UCSD-AML1 (cell line): ENCODE results near the gene SHISA5.
"Not testable (repeated sequence)": the region's sequence is repeated elsewhere in the genome, so short reads cannot be mapped to it uniquely, and the experiment has no call there.

Source experiments
- DNase-seq: peaks from one replicate; lab custom pipeline; 2025; ENCODE audit not compliant: unreplicated experiment; lab: John Stamatoyannopoulos, UW

SHISA5 gene

DNA sequence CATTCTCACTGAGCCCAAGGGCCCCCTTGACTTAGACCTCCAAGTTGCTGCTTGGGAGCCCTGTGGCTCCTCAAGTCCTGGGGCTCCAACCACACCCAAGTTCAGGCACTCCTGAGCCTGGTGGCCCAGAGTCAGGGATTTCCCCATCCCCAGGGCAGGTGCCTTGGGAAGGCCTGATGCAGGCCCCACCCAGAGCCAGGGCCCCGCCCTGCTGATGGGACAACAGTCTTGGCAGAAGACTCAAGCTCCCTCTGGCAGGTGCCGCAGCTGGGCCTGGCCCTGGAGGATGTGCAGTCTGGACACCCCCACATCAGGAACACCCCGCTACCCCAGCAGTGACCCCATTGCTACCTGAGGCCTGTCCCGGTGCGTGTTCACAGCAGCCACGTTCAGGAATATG, 17.7 kb upstream of the SHISA5 start:
- DNase-seq = no peak

GRCh38 chr3:48519277-48519643, 15.3 kb upstream of the SHISA5 start:
- DNase-seq = no peak

DNA sequence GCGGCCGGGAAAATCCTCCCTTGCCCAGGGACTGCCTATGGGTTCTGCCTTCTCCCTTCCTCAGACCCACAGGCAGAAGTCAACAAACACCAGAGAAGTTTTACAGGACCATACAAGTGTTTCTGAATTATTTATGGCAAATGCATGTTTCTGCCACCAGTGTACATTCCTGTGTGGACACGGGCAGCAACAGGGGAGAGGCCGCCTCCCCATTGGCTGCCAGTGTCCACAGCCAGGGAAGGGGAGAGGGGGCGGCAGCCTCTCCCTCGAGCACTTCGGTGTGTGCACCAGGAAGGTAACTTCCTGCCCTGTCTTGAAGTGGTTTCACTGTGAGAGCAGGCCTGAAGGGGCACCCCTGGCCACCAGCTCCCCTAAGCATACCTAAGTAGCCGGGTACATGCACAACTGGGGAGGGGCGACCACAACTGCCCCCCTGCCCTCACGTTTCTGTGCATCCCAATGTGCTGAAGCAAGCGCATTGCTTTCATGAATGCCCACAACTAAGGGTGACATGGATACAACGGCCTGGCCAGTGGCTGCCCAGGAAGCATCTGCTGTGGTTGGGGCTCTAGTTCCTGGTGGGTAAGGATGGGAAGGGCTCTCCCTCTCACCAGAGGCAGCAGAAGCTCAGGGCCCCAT, 14.8 kb upstream of the SHISA5 start:
- DNase-seq = peak; percentile 63

DNA sequence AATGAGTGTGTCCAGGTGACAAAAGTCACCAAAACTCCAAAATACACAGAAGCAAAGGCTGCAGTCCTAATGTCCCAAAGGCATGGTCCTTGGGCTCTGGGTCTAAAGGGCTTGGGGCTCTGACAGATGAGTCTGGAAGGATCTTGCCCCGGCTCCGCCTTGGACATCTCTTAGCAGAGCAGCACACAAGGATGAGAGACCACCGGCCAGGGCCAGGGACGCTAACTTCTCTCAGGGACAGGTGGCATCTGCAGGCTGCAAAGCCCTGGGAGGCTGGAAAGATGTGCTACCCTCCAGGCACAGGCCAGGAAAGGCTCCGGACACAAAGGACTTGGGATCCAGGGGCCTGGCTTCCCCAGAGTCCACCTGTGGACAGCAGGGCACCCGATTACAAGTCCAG, 14.1 kb upstream of the SHISA5 start:
- DNase-seq = no peak

GRCh38 chr3:48516571-48516970, 12.6 kb upstream of the SHISA5 start:
- peak; percentile 32 for DNase-seq

- no peak for DNase-seq
Measured at GRCh38 chr3:48514431-48515227, 10.7 kb upstream of the SHISA5 start.

DNA sequence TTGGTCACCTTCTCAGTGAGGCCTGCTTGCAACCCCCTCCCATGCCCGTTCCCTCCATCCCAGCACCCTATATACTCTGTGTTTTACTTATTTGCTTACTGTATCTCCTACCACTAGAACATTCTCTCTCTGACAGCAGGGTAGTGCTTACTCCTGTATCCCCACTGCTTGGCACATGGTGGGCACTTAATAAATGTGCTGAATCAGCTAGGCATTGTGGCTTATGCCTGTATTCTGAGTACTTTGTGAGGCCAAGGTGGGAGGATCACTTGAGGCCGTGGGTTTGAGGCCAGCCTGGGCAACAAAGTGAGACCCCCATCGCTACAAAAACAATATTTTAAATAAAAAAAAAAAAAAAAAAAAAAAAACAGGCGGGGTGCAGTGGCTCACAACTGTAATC, 7.6 kb upstream of the SHISA5 start:
- no peak for DNase-seq

DNA sequence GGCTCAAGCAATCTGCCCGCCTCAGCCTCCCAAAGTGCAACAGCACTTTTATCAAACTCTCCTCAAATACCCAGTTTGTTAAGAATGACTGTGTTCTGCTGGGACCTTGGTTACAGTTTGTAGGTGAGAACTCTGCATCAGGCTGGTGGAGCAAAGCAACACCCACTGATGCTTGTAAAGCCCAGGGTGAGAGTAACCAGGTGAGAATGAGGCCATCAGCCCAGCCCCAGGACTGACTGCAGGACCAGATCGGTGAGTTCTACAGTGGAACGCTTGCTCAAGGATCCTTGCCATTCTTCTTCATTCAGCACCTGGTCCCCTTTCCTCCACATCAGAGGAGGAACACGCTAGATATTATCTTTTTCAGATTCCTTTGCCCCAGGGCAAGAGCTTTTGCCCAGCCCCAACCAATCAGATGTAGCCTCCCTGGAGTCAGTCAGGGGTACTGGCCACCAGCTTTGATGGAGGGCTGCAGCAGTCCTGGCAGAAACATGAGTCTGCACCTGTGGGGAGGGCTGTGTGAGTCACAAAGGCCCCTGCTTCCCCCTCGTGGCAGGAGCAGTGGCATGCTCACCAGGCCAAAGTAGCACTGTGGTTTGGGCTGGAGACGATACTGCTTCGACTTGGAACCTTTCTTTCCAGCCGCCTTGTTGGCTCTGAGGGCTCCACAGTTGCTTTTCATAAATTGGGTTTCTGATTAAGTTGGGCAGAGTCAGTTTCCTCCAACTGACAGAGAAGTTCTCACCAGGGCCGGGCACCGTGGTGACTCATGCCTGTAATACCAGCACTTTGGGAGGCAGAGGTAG, 3.5 kb upstream of the SHISA5 start:
- peak; percentile 68 for DNase-seq

- no peak for DNase-seq
Measured at GRCh38 chr3:48505968-48506504, 2.1 kb upstream of the SHISA5 start.

DNA sequence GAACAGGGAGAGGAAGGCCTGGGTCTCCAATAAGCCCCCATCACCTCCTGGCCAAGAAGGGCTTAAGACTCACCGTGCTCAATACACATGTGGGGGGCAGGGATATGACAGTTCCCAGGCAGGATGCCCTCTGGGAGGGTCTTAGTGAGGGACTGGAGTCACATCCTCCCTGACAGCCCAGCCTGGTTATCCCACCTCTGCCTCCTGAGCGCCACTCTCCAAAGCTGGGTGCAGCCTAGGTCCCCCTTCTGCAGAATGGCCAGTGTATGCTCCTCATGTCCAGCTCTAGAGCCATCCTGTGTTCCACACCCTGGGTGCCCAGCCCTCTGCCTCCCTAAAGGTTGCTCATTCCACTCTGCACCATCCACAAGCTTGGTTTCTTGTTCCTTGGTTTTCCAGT, 1.2 kb upstream of the SHISA5 start:
- DNase-seq = no peak

DNA sequence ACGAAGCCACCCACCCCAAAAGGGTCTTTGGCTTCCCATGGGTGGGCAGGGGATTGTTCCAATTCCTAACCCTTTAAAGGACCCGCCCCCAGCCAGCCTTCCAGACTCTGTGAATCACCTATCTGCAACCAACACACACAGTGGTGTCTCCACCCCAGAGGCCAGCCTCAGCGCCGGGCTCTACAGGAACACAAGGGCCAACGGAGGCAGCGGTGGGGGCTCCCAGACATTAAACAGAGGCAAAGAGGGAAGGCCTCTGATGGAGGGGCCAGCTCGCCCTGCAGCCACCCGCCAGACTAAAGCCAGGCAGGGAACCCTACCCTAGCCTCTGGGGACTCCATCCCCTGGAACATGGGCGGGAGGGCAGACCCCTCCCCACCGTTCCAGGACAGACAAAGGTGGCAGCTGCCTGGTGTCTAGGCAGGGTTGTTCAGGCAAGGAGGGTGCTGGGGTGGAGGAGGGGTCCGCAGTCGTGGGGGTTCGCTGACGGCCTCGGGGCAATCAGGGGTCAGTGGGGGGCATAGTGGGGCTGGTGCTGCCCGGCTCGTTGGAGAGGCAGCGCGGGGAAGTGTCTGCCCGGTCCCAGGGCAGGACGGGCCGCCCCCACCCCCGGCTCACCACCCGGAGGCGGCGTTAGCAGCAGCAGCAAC, 448 bp downstream of the SHISA5 start:
- peak; percentile 38 for DNase-seq

GRCh38 chr3:48502728-48503168, 1.2 kb downstream of the SHISA5 start:
- DNase-seq = no peak

GRCh38 chr3:48502121-48502520, 1.9 kb downstream of the SHISA5 start:
- no peak for DNase-seq

- no peak for DNase-seq
Measured at GRCh38 chr3:48501196-48501595, 2.8 kb downstream of the SHISA5 start.

- DNase-seq = no peak
Measured at GRCh38 chr3:48500656-48501055, 3.3 kb downstream of the SHISA5 start.

DNA sequence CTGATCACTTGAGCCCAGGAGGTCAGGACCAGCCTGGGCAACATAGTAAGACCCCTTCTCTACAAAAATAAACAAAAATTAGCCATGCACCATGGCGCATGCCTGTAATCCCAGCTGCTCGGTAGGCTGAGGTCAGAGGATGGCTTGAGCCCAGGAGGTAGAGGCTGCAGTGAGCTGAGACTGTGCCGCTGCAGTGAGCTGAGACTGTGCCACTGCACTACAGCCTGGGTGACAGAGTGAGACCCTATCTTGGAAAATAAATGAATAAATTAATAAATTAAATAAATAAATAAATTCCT, 10.8 kb downstream of the SHISA5 start:
- no peak for DNase-seq

DNA sequence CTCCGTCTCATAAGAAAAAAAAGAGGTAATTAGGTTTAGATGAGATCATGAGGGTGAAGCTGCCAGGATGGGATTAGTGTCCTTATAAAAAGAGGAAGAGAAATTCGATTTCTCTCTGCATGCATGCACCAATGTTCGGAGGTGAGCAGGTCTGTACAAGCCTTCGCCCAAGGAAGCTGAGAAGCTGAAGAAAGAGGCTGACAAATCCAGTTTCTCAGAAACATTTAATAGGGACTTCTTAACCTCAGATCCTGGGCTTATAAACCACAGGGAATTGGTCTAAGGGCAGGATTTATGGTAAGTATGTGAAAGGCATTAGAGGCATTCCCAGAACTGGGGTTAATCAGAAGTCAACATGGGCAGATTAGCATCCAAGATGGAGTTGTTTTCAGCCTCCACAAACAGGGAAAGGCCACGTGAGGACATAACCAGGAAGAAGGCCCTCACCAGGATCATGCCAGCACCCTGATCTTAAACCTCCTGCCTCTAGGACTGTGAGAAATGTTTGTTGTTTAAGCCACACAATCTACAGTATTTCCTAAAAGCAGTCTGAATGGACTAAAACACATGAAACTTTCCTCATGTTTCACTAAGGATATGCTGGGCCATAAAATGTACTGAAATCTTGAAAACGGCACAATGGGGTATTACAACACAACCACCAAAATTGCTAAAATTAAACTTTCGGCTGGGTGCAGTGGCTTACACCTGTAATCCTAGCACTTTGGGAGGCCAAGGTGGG, 11.3 kb downstream of the SHISA5 start:
- no peak for DNase-seq

GRCh38 chr3:48486952-48487351, 17.0 kb downstream of the SHISA5 start:
- DNase-seq = no peak

- DNase-seq = not testable (repeated sequence)
Measured at GRCh38 chr3:48482822-48483221, 21.2 kb downstream of the SHISA5 start.

- not testable (repeated sequence) for DNase-seq
Measured at GRCh38 chr3:48480891-48481290, 23.1 kb downstream of the SHISA5 start.
